ENCODE results near the gene DSC3. TPM values are rescaled to one million over a fixed set of nuclear protein-coding genes. Genes with fewer than 3 reads are reported as not detected.

DSC3 gene
- total and polyA plus RNA-seq, 4 donors, result under 0.01 to 0.06 (median 0.05) TPM; not detected in 1

- H3K4me1 ChIP-seq (ENCODE audit: control insufficient read depth in 4 of 4, insufficient read depth in 4 of 4, low read length in 3 of 4), result no peaks in the 10 kb centered on the region
- WGBS, result 92% methylated on average over 4 of the region's 4 CpGs
- H3K4me3 ChIP-seq (ENCODE audit: low read depth in 1 of 3, low read length in 3 of 3), result no peak overlapping the region
Measured at GRCh38 chr18:31072175-31072574, 29.6 kb upstream of the DSC3 start.

DNA sequence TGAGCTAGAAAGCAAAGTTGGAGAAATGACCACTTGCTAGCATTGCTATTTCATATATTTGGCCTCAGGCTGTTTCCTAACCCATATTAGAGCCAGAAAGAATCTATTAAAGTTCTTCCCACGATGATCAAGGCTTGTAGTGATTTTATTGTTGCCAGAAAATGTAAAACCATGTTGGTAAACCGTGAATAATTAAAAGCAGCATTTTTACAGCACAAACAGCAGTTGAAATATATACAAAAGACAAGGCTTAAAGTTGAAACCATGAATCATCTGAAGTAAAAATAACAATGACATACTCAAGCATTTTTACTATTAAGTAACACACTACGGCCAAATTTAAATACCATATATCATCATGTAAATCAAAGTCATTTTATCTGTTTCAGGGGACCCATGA, 27.7 kb upstream of the DSC3 start:
- no peak for DNase-seq (ENCODE audit: low spot score)
- Histone ChIP-seq H3K9me3 (ENCODE audit: control insufficient read depth in 4 of 4, low read length in 3 of 4) (no peaks in the 10 kb centered on the region), H3K9ac (ENCODE audit: low read depth in 1 of 2, low read length in 2 of 2) (no peak overlapping the region), H3K36me3 (ENCODE audit: control insufficient read depth in 4 of 4, insufficient read depth in 3 of 4, low read depth in 1 of 4, low read length in 3 of 4) (peaks cover 2 to 33% (median 27%) of the 10 kb centered on the region in 4 donors), H3K27me3 (ENCODE audit: control insufficient read depth in 4 of 4, insufficient read depth in 4 of 4, low read length in 3 of 4) (no peaks in the 10 kb centered on the region), H3K27ac (ENCODE audit: low read depth in 1 of 2, low read length in 2 of 2) (no peak overlapping the region), H3K4me1 (ENCODE audit: control insufficient read depth in 4 of 4, insufficient read depth in 4 of 4, low read length in 3 of 4) (no peaks in the 10 kb centered on the region), H3K4me3 (ENCODE audit: low read depth in 1 of 3, low read length in 3 of 3) (no peak overlapping the region)
- WGBS, result 83% methylated on average over 3 of the region's 3 CpGs
- TF ChIP-seq HNF4A (conservative IDR thresholded peaks at IDR 0.05), result no peak
- TF ChIP-seq NR2F2 (IDR thresholded peaks at IDR 0.05), result no peak
- TF ChIP-seq FOXA1 (IDR thresholded peaks at IDR 0.05), result no peak
- TF ChIP-seq ZBTB33 (IDR thresholded peaks at IDR 0.05), result no peak
- no peak for TF ChIP-seq SP1 (IDR thresholded peaks at IDR 0.05)
- no peak for TF ChIP-seq YY1 (IDR thresholded peaks at IDR 0.05)
- no peak for TF ChIP-seq RXRA (IDR thresholded peaks at IDR 0.05)
- no peak for TF ChIP-seq MAX (IDR thresholded peaks at IDR 0.05)
- TF ChIP-seq TAF1 (conservative IDR thresholded peaks at IDR 0.05), result no peak
- TF ChIP-seq EGR1 (IDR thresholded peaks at IDR 0.05; ENCODE audit: low read depth in 2 of 2), result no peak
- no peak for TF ChIP-seq RAD21 (IDR thresholded peaks at IDR 0.05)
- no peak for TF ChIP-seq FOXA2 (IDR thresholded peaks at IDR 0.05)
- TF ChIP-seq HNF4G (IDR thresholded peaks at IDR 0.05), result no peak
- TF ChIP-seq JUND (IDR thresholded peaks at IDR 0.05), result no peak
- TF ChIP-seq, protein P1, sequence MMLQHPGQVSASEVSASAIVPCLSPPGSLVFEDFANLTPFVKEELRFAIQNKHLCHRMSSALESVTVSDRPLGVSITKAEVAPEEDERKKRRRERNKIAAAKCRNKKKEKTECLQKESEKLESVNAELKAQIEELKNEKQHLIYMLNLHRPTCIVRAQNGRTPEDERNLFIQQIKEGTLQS (IDR thresholded peaks at IDR 0.05), result no peak
- no peak for TF ChIP-seq GABPA (IDR thresholded peaks at IDR 0.05 in 1 of 2, conservative IDR thresholded peaks at IDR 0.05 in 1 of 2)

More at GRCh38 chr18:31072175-31072574, 29.6 kb upstream of the DSC3 start:
- no peak for TF ChIP-seq JUND (IDR thresholded peaks at IDR 0.05)
- no peak for TF ChIP-seq RXRA (IDR thresholded peaks at IDR 0.05)
- no peak for DNase-seq (ENCODE audit: low spot score)
- Histone ChIP-seq H3K9me3 (ENCODE audit: control insufficient read depth in 4 of 4, low read length in 3 of 4) (no peaks in the 10 kb centered on the region), H3K27me3 (ENCODE audit: control insufficient read depth in 4 of 4, insufficient read depth in 4 of 4, low read length in 3 of 4) (no peaks in the 10 kb centered on the region), H3K9ac (ENCODE audit: low read depth in 1 of 2, low read length in 2 of 2) (no peak overlapping the region), H3K36me3 (ENCODE audit: control insufficient read depth in 4 of 4, insufficient read depth in 3 of 4, low read depth in 1 of 4, low read length in 3 of 4) (peaks cover 2 to 33% (median 27%) of the 10 kb centered on the region in 4 donors), H3K27ac (ENCODE audit: low read depth in 1 of 2, low read length in 2 of 2) (no peak overlapping the region)

- Histone ChIP-seq H3K9ac (ENCODE audit: low read depth in 1 of 2, low read length in 2 of 2) (no peak overlapping the region), H3K27ac (ENCODE audit: low read depth in 1 of 2, low read length in 2 of 2) (no peak overlapping the region), H3K4me1 (ENCODE audit: control insufficient read depth in 4 of 4, insufficient read depth in 4 of 4, low read length in 3 of 4) (no peaks in the 10 kb centered on the region), H3K9me3 (ENCODE audit: control insufficient read depth in 4 of 4, low read length in 3 of 4) (no peaks in the 10 kb centered on the region), H3K27me3 (ENCODE audit: control insufficient read depth in 4 of 4, insufficient read depth in 4 of 4, low read length in 3 of 4) (no peaks in the 10 kb centered on the region), H3K36me3 (ENCODE audit: control insufficient read depth in 4 of 4, insufficient read depth in 3 of 4, low read depth in 1 of 4, low read length in 3 of 4) (peaks cover 0 to 19% (median 15%) of the 10 kb centered on the region in 4 donors), H3K4me3 (ENCODE audit: low read depth in 1 of 3, low read length in 3 of 3) (no peak overlapping the region)
- DNase-seq (ENCODE audit: low spot score), result no peak
- WGBS, result 98% methylated on average over 1 of the region's 1 CpG
- TF ChIP-seq YY1 (IDR thresholded peaks at IDR 0.05) (no peak), FOXA1 (IDR thresholded peaks at IDR 0.05) (no peak), RAD21 (IDR thresholded peaks at IDR 0.05) (no peak), NR2F2 (IDR thresholded peaks at IDR 0.05) (no peak), SP1 (IDR thresholded peaks at IDR 0.05) (no peak), HNF4G (IDR thresholded peaks at IDR 0.05) (no peak), TAF1 (conservative IDR thresholded peaks at IDR 0.05) (no peak), RXRA (IDR thresholded peaks at IDR 0.05) (no peak), EGR1 (IDR thresholded peaks at IDR 0.05; ENCODE audit: low read depth in 2 of 2) (no peak), ZBTB33 (IDR thresholded peaks at IDR 0.05) (no peak), HNF4A (conservative IDR thresholded peaks at IDR 0.05) (no peak), GABPA (IDR thresholded peaks at IDR 0.05 in 1 of 2, conservative IDR thresholded peaks at IDR 0.05 in 1 of 2) (no peak), MAX (IDR thresholded peaks at IDR 0.05) (no peak)
- TF ChIP-seq, protein P1 (IDR thresholded peaks at IDR 0.05), result no peak
- TF ChIP-seq, protein P2, sequence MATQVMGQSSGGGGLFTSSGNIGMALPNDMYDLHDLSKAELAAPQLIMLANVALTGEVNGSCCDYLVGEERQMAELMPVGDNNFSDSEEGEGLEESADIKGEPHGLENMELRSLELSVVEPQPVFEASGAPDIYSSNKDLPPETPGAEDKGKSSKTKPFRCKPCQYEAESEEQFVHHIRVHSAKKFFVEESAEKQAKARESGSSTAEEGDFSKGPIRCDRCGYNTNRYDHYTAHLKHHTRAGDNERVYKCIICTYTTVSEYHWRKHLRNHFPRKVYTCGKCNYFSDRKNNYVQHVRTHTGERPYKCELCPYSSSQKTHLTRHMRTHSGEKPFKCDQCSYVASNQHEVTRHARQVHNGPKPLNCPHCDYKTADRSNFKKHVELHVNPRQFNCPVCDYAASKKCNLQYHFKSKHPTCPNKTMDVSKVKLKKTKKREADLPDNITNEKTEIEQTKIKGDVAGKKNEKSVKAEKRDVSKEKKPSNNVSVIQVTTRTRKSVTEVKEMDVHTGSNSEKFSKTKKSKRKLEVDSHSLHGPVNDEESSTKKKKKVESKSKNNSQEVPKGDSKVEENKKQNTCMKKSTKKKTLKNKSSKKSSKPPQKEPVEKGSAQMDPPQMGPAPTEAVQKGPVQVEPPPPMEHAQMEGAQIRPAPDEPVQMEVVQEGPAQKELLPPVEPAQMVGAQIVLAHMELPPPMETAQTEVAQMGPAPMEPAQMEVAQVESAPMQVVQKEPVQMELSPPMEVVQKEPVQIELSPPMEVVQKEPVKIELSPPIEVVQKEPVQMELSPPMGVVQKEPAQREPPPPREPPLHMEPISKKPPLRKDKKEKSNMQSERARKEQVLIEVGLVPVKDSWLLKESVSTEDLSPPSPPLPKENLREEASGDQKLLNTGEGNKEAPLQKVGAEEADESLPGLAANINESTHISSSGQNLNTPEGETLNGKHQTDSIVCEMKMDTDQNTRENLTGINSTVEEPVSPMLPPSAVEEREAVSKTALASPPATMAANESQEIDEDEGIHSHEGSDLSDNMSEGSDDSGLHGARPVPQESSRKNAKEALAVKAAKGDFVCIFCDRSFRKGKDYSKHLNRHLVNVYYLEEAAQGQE (IDR thresholded peaks at IDR 0.05), result no peak
Measured at GRCh38 chr18:31066266-31066665, 23.7 kb upstream of the DSC3 start.

Data from liver (tissue), 9 donors.